B cell (primary cell): Measurements from ENCODE around the gene LIN28B. TPM values are rescaled to one million over a fixed set of nuclear protein-coding genes. Genes with fewer than 3 reads are reported as not detected.

Experiments used
- ATAC-seq: fragments of 200-7000 bp; cut with Tn5 transposase; one replicate; pipeline ENCODE4 v1.10.0; 2021; ENCODE audit warnings: low read depth, mild to moderate bottlenecking, moderate number of reproducible peaks, moderate library complexity
- CTCF ChIA-PET: fragments of 350-600 bp; sonication (Branson Sonifier 250); formaldehyde crosslinking; loops from one replicate; lab custom pipeline; 2021; ENCODE audit warnings: antibody characterized with exemption, inconsistent platforms; lab: Charles Lee
- POLR2A ChIA-PET: fragments of 350-600 bp; sonication (Branson Sonifier 250); formaldehyde crosslinking; loops from one replicate; lab custom pipeline; 2021; ENCODE audit warnings: antibody characterized with exemption; lab: Charles Lee
- DNase-seq: peaks from one replicate; pipeline ENCODE4 v3.0.0; 2013
- H2AFZ ChIP-seq: 2 replicates; pipeline ENCODE4 v1.6.1; 2012; ENCODE audit warnings: mild to moderate bottlenecking, low read depth, low read length; ENCODE audit not compliant: insufficient read depth, poor library complexity, severe bottlenecking
- H3K27ac ChIP-seq, 2 donors: 1 replicate in 1 of 2; 2 replicates in 1 of 2; pipeline ENCODE4 v1.5.1; 2012 to 2013; ENCODE audit warnings: low read length in 2 of 2, mild to moderate bottlenecking in 2 of 2, moderate library complexity in 1 of 2
- H3K27me3 ChIP-seq, 4 experiments: fragments of 200-600 bp in 1 of 4; sonication (generic) in 1 of 4; replicated peaks in 1 of 4; 1 replicate in 2 of 4; 2 replicates in 2 of 4; pipeline versions ENCODE4 v1.6.1 to v1.7.0; 2013 to 2016; ENCODE audit warnings: low read length in 3 of 4, mild to moderate bottlenecking in 2 of 4, mixed read lengths in 1 of 4, moderate library complexity in 1 of 4; ENCODE audit not compliant: insufficient read depth in 4 of 4, control insufficient read depth in 3 of 4; ENCODE audit errors: control extremely low read depth in 1 of 4
- H3K36me3 ChIP-seq, 2 experiments: replicated peaks in 1 of 2; 1 replicate in 1 of 2; 2 replicates in 1 of 2; pipeline versions ENCODE4 v1.6.1 to v1.7.1; 2013; ENCODE audit warnings: low read length in 1 of 2; ENCODE audit not compliant: insufficient read depth in 2 of 2, control insufficient read depth in 1 of 2; ENCODE audit errors: control extremely low read depth in 1 of 2, extremely low read depth in 1 of 2
- H3K4me1 ChIP-seq, 2 donors: fragments of 200-600 bp in 1 of 2; sonication (generic) in 1 of 2; 1 replicate in 1 of 2; 2 replicates in 1 of 2; pipeline versions ENCODE4 v1.5.1 to v1.6.1; 2013 to 2017; ENCODE audit warnings: low read length in 2 of 2; ENCODE audit not compliant: control insufficient read depth in 2 of 2, insufficient read depth in 2 of 2
- H3K4me2 ChIP-seq: replicated peaks from 2 replicates; pipeline ENCODE3; 2012; ENCODE audit warnings: mild to moderate bottlenecking, low read depth, low read length; ENCODE audit not compliant: poor library complexity, severe bottlenecking
- H3K4me3 ChIP-seq, 5 experiments: fragments of 200-600 bp in 1 of 5; sonication (generic) in 1 of 5; 1 replicate in 3 of 5; 2 replicates in 2 of 5; pipeline versions ENCODE4 v1.5.1 to v1.7.0; 2011 to 2016; ENCODE audit warnings: low read length in 4 of 5, mild to moderate bottlenecking in 4 of 5, low read depth in 2 of 5, control low read depth in 1 of 5, moderate library complexity in 1 of 5; ENCODE audit not compliant: insufficient read depth in 1 of 5; ENCODE audit errors: control extremely low read depth in 1 of 5, extremely low read depth in 1 of 5
- H3K79me2 ChIP-seq: fragments of 200-600 bp; sonication (generic); one replicate; pipeline ENCODE4 v1.6.0; 2016; ENCODE audit warnings: low read length; ENCODE audit not compliant: control insufficient read depth, insufficient read depth
- H3K9ac ChIP-seq: fragments of 200-600 bp; sonication (generic); 2 replicates; pipeline ENCODE4 v1.6.1; 2017; ENCODE audit warnings: mild to moderate bottlenecking, low read length, moderate library complexity
- H3K9me3 ChIP-seq, 3 donors: one replicate each; pipeline versions ENCODE4 v1.6.1 to v1.7.1; 2013; ENCODE audit warnings: low read length in 2 of 3; ENCODE audit not compliant: control insufficient read depth in 2 of 3, insufficient read depth in 1 of 3; ENCODE audit errors: control extremely low read depth in 1 of 3
- H4K20me1 ChIP-seq: 2 replicates; pipeline ENCODE4 v1.6.0; 2012; ENCODE audit warnings: mild to moderate bottlenecking, low read length; ENCODE audit not compliant: insufficient read depth, control insufficient read depth, poor library complexity, severe bottlenecking
- H3K27ac Mint-ChIP-seq: one replicate; pipeline ENCODE4 v1.8.0; 2021; ENCODE audit warnings: mixed read lengths
- H3K27me3 Mint-ChIP-seq: one replicate; pipeline ENCODE4 v1.8.0; 2021; ENCODE audit warnings: mixed read lengths
- H3K4me1 Mint-ChIP-seq: one replicate; pipeline ENCODE4 v1.8.0; 2021; ENCODE audit warnings: mixed read lengths
- H3K4me3 Mint-ChIP-seq: one replicate; pipeline ENCODE4 v1.8.0; 2021; ENCODE audit warnings: mixed read lengths
- H3K9me3 Mint-ChIP-seq: one replicate; pipeline ENCODE4 v1.8.0; 2022; ENCODE audit warnings: mixed read lengths; ENCODE audit not compliant: insufficient read depth
- CTCF ChIP-seq: fragments of 200-600 bp; IDR thresholded peaks from one replicate; pipeline ENCODE4 v1.8.0; 2022; ENCODE audit warnings: antibody characterized with exemption, mild to moderate bottlenecking
- EZH2 ChIP-seq: IDR thresholded peaks from 2 replicates; pipeline ENCODE4 v1.6.1; 2012; ENCODE audit warnings: borderline replicate concordance, low read depth, mild to moderate bottlenecking, moderate library complexity, low read length; ENCODE audit not compliant: insufficient read depth, poor library complexity, severe bottlenecking
- WGBS: methylation state at CpG from one replicate; pipeline ENCODE4 v1.1.5; 2013; ENCODE audit warnings: missing lambda C conversion rate; ENCODE audit not compliant: insufficient coverage; 5-methylcytosine and 5-hydroxymethylcytosine counted together
- intact Hi-C: fragments of 100-400 bp; cut with micrococcal nuclease; formaldehyde crosslinking; loops from one replicate; pipeline ENCODE4 v1.10.0; 2022
- polyA plus RNA-seq: library from polyadenylated mRNA; depleted of rRNA; stranded (reverse); fragments of >200 nt; gene quantifications from 2 replicates; pipeline ENCODE4 v1.2.3, GENCODE V29; 2012
- total RNA-seq, 2 donors: library from RNA; stranded (reverse); fragments of 120-200 nt in 1 of 2; gene quantifications; 1 replicate in 1 of 2; 2 replicates in 1 of 2; pipeline versions ENCODE4 v1.2.3 to v1.2.4, GENCODE V29; 2013 to 2022

Gene LIN28B
- total and polyA plus RNA-seq, 2 donors (not counting 1 experiment from before 2014, with no cell fraction given): not detected

- intact Hi-C loops: loop anchor here (10.0 kb wide), 1 partner anchor 283 kb away; no protein-coding TSS in a partner anchor
- WGBS: no CpG with 5 or more reads among the region's 1 CpG
- Histone ChIP-seq H3K4me3 (no peak overlapping the region), H2AFZ (no peak overlapping the region), H3K4me2 (no peak overlapping the region), H3K27me3 (no peaks in the 10 kb centered on the region), H3K36me3 (no peaks in the 10 kb centered on the region), H3K27ac (no peak overlapping the region), H3K79me2 (no peaks in the 10 kb centered on the region), H3K9me3 (no peaks in the 10 kb centered on the region), H3K4me1 (no peaks in the 10 kb centered on the region), H4K20me1 (no peaks in the 10 kb centered on the region), H3K9ac (no peak overlapping the region)
- no peak for DNase-seq
- ATAC-seq: no peak
- Mint-ChIP-seq H3K27ac (no peak overlapping the region), H3K27me3 (peaks cover 14% of the 10 kb centered on the region), H3K4me3 (no peak overlapping the region), H3K9me3 (no peaks in the 10 kb centered on the region), H3K4me1 (no peaks in the 10 kb centered on the region)
- TF ChIP-seq CTCF (peak; percentile 34), EZH2 (no peak)
- ChIA-PET POLR2A (no interaction called here), CTCF (interaction anchor here (0.8 to 3.7 kb wide), 6 partner anchors 10 to 396 kb away, joined by 3 to 24 read pairs (median 4); no protein-coding TSS in a partner anchor)
Observed at GRCh38 chr6:105077596-105078385, 120.9 kb downstream of the LIN28B start.

GRCh38 chr6:105078386-105078708, 121.4 kb downstream of the LIN28B start:
- TF ChIP-seq CTCF (no peak), EZH2 (no peak)
- intact Hi-C loops: loop anchor here (10.0 kb wide), 1 partner anchor 284 kb away; no protein-coding TSS in a partner anchor

More at GRCh38 chr6:105078386-105078708, 121.4 kb downstream of the LIN28B start:
- Histone ChIP-seq H3K27me3 (no peaks in the 10 kb centered on the region), H3K79me2 (no peaks in the 10 kb centered on the region), H3K4me3 (no peak overlapping the region), H3K9ac (no peak overlapping the region), H3K4me2 (no peak overlapping the region), H3K36me3 (no peaks in the 10 kb centered on the region), H3K27ac (no peak overlapping the region), H4K20me1 (no peaks in the 10 kb centered on the region), H3K4me1 (no peaks in the 10 kb centered on the region), H3K9me3 (no peaks in the 10 kb centered on the region), H2AFZ (no peak overlapping the region)
- ChIA-PET POLR2A (no interaction called here), CTCF (interaction anchor here (0.9 to 3.7 kb wide), 4 partner anchors 9 to 397 kb away, joined by 4 to 24 read pairs (median 6); no protein-coding TSS in a partner anchor)
- Mint-ChIP-seq H3K4me1 (no peaks in the 10 kb centered on the region), H3K27ac (no peak overlapping the region), H3K27me3 (peaks cover 16% of the 10 kb centered on the region), H3K4me3 (no peak overlapping the region), H3K9me3 (no peaks in the 10 kb centered on the region)
- ATAC-seq: no peak
- no peak for DNase-seq
- 88% methylated on average over 6 of the region's 6 CpGs for WGBS
